Endothelial cell of umbilical vein (primary cell): ENCODE results near the gene COL1A2. TPM values are rescaled to one million over a fixed set of nuclear protein-coding genes. Genes with fewer than 3 reads are reported as not detected.
A peak's percentile ranks its signal among the peaks of the same experiment; 100 is the strongest.

Source experiments
- BruUV-seq: library from RNA; stranded (reverse); fragments of 400-500 nt; replicated peaks from 2 replicates; lab custom pipeline; 2021; lab: Mats Ljungman, UMichigan
- CTCF ChIA-PET: fragments of 300-600, 350-600 bp; sonication (Branson Sonifier 250); formaldehyde crosslinking; loops from one replicate; lab custom pipeline; 2021; ENCODE audit warnings: antibody characterized with exemption, inconsistent platforms; lab: Charles Lee
- POLR2A ChIA-PET: fragments of 300-600, 350-600 bp; sonication (Branson Sonifier 250); formaldehyde crosslinking; loops from one replicate; lab custom pipeline; 2021; ENCODE audit warnings: antibody characterized with exemption, inconsistent platforms; lab: Charles Lee
- DNase-seq: peaks from one replicate; pipeline ENCODE4 v3.0.0-alpha.2; 2011; ENCODE audit warnings: low read depth, low spot score
- FAIRE-seq: peaks from 2 replicates; lab custom pipeline; 2011; peaks lifted over from hg19 to GRCh38; lab: Jason Lieb, UNC
- H2AFZ ChIP-seq: 2 replicates; pipeline ENCODE4 v1.6.0; 2012; ENCODE audit warnings: low read depth, low read length, control low read depth, inconsistent platforms
- H3K27ac ChIP-seq: 2 replicates; pipeline ENCODE4 v1.5.1; 2011; ENCODE audit warnings: low read depth, mild to moderate bottlenecking, control low read depth, low read length, moderate library complexity; ENCODE audit not compliant: insufficient read depth
- H3K27me3 ChIP-seq, 2 experiments: 2 replicates each; pipeline versions ENCODE4 v1.6.0 to v1.6.1; 2011; ENCODE audit warnings: low read length in 2 of 2, mixed read lengths in 1 of 2; ENCODE audit not compliant: control insufficient read depth in 2 of 2, insufficient read depth in 2 of 2
- H3K36me3 ChIP-seq, 2 experiments: 2 replicates in 1 of 2; 3 replicates in 1 of 2; pipeline ENCODE4 v1.5.1; 2011; ENCODE audit warnings: low read length in 2 of 2, mild to moderate bottlenecking in 1 of 2, moderate library complexity in 1 of 2; ENCODE audit not compliant: control insufficient read depth in 2 of 2, insufficient read depth in 2 of 2; ENCODE audit errors: extremely low read depth in 1 of 2
- H3K4me1 ChIP-seq: 3 replicates; pipeline ENCODE4 v1.5.1; 2011; ENCODE audit warnings: mild to moderate bottlenecking, low read length; ENCODE audit not compliant: control insufficient read depth, insufficient read depth; ENCODE audit errors: extremely low read depth
- H3K4me2 ChIP-seq: 2 replicates; pipeline ENCODE4 v1.6.1; 2011; ENCODE audit warnings: low read length, control low read depth, mixed read lengths; ENCODE audit not compliant: insufficient read depth
- H3K4me3 ChIP-seq, 3 experiments: fragments of 200-600 bp in 1 of 3; sonication (generic), shearing (Covaris generic) in 1 of 3; replicated peaks in 1 of 3; 2 replicates each; pipeline ENCODE4 v1.5.1; 2011 to 2016; ENCODE audit warnings: control low read depth in 3 of 3, low read length in 3 of 3, mild to moderate bottlenecking in 2 of 3, inconsistent platforms in 1 of 3, low read depth in 1 of 3, moderate library complexity in 1 of 3; ENCODE audit not compliant: insufficient read depth in 1 of 3
- H3K79me2 ChIP-seq: 2 replicates; pipeline ENCODE4 v1.6.0; 2012; ENCODE audit warnings: low read length, inconsistent platforms; ENCODE audit not compliant: control insufficient read depth, insufficient read depth
- H3K9ac ChIP-seq: replicated peaks from 2 replicates; pipeline ENCODE3; 2011; ENCODE audit warnings: low read length, control low read depth; ENCODE audit not compliant: insufficient read depth; ENCODE audit errors: extremely low read depth
- H3K9me1 ChIP-seq: replicated peaks from 3 replicates; pipeline ENCODE4 v1.6.0; 2011; ENCODE audit warnings: mild to moderate bottlenecking, low read length; ENCODE audit not compliant: control insufficient read depth, insufficient read depth; ENCODE audit errors: extremely low read depth
- H3K9me3 ChIP-seq: replicated peaks from 2 replicates; pipeline ENCODE4 v1.5.1; 2012; ENCODE audit warnings: low read length, inconsistent platforms; ENCODE audit not compliant: control insufficient read depth, insufficient read depth
- H4K20me1 ChIP-seq: replicated peaks from 2 replicates; pipeline ENCODE3; 2011; ENCODE audit warnings: mild to moderate bottlenecking, low read length; ENCODE audit not compliant: control insufficient read depth, insufficient read depth; ENCODE audit errors: extremely low read depth
- CTCF ChIP-seq, 2 donors: IDR thresholded peaks; 1 replicate in 1 of 2; 2 replicates in 1 of 2; pipeline ENCODE4 v1.5.1; 2011; ENCODE audit warnings: low read length in 2 of 2, mild to moderate bottlenecking in 2 of 2, moderate library complexity in 2 of 2, control low read depth in 1 of 2, inconsistent platforms in 1 of 2, low read depth in 1 of 2; ENCODE audit not compliant: insufficient read depth in 1 of 2; ENCODE audit errors: extremely low read depth in 1 of 2
- EZH2 ChIP-seq: IDR thresholded peaks from 2 replicates; pipeline ENCODE4 v1.6.1; 2012; ENCODE audit warnings: borderline replicate concordance, low read depth, mild to moderate bottlenecking, moderate library complexity, low read length, inconsistent platforms; ENCODE audit not compliant: severe bottlenecking
- FOS ChIP-seq: IDR thresholded peaks from 2 replicates; pipeline ENCODE4 v1.6.1; 2011; ENCODE audit warnings: mild to moderate bottlenecking, low read length, moderate library complexity, borderline replicate concordance; ENCODE audit not compliant: insufficient read depth
- GATA2 ChIP-seq: IDR thresholded peaks from 2 replicates; pipeline ENCODE4 v1.7.0; 2011; ENCODE audit warnings: low read depth, mild to moderate bottlenecking, moderate library complexity, mixed read lengths, low read length; ENCODE audit not compliant: insufficient read length, insufficient read depth
- JUN ChIP-seq: IDR thresholded peaks from 2 replicates; pipeline ENCODE4 v1.6.1; 2011; ENCODE audit warnings: borderline replicate concordance, low read depth; ENCODE audit not compliant: insufficient read length, insufficient read depth
- MAX ChIP-seq: IDR thresholded peaks from 2 replicates; pipeline ENCODE4 v1.6.1; 2011; ENCODE audit not compliant: insufficient read depth, insufficient read length
- MYC ChIP-seq: IDR thresholded peaks from one replicate; pipeline ENCODE4 v1.6.1; 2011; ENCODE audit warnings: mild to moderate bottlenecking, low read depth, low read length
- POLR2A ChIP-seq: IDR thresholded peaks from 2 replicates; pipeline ENCODE4 v1.6.1; 2012; ENCODE audit warnings: low read depth, mild to moderate bottlenecking, control low read depth, low read length
- POLR2AphosphoS5 ChIP-seq: IDR thresholded peaks from 2 replicates; pipeline ENCODE4 v1.6.1; 2012; ENCODE audit warnings: low read depth, mild to moderate bottlenecking, control low read depth, low read length, moderate library complexity; ENCODE audit not compliant: insufficient read depth
- dilution Hi-C: fragments of 300-500 bp; cut with MboI; formaldehyde crosslinking; loops from one replicate; pipeline ENCODE4 v1.15.0; 2019; ENCODE audit warnings: low sequenced_read_pairs; ENCODE audit not compliant: extremely low pct_ligation_motif_present
- intact Hi-C: fragments of 100-400 bp; cut with micrococcal nuclease; formaldehyde crosslinking; loops from one replicate; pipeline ENCODE4 v1.10.0; 2022
- polyA plus RNA-seq, 4 experiments: library from polyadenylated mRNA; depleted of rRNA in 3 of 4; stranded (reverse) in 3 of 4; unstranded in 1 of 4; fragments of >200 nt; gene quantifications; 2 replicates each; pipeline versions ENCODE4 v1.2.1 to v1.2.3, GENCODE V29; 2011 to 2012; ENCODE audit warnings: missing spikeins in 1 of 4
- total RNA-seq: library from RNA; stranded (reverse); gene quantifications from 2 replicates; pipeline ENCODE4 v1.2.3, GENCODE V29; 2021

The COL1A2 gene
- total and polyA plus RNA-seq, 2 donors (not counting 3 experiments of a cell fraction or from before 2014, with no cell fraction given): 28.9 to 40.8 TPM

DNA sequence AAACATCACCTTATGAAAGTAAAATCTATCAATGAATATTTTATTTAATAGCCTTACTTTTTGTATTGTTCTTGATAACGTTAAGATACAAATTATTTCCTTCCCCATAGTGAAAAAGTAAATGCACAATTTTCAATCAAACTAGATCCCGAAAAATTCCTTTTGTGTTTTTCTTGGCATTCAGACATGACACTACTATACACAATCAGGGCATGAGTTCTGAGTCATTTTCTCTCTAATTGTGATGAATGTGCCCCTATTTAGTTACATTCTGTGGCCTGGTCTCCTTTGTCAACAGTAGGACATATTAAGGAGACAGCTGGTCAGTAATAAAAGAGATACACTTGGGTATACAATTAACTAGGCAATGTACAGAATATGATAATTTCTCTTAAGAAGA is 19.8 kb downstream of the COL1A2 start:
- ChIA-PET CTCF (interaction anchor here (1.0 to 1.7 kb wide), 2 partner anchors 19 to 125 kb away, joined by 3 to 5 read pairs; partner anchors contain the start of gene COL1A2), POLR2A (no interaction called here)
- no peak overlapping the region for H2AFZ ChIP-seq
- peaks cover 0 to 4% of the 10 kb centered on the region in 2 experiments for H3K36me3 ChIP-seq
- TF ChIP-seq POLR2A: no peak
- TF ChIP-seq FOS: peak; percentile 53
- TF ChIP-seq JUN: peak; percentile 37
- no peak for TF ChIP-seq MAX
- H3K9me3 ChIP-seq: no peaks in the 10 kb centered on the region
- no peak overlapping the region for H3K4me3 ChIP-seq
- FAIRE-seq (peak; percentile 80), DNase-seq (peak; percentile 57)
- H3K9ac ChIP-seq: no peak overlapping the region
- H3K9me1 ChIP-seq: no peaks in the 10 kb centered on the region
- H3K27ac ChIP-seq: no peak overlapping the region
- no peaks in the 10 kb centered on the region for H4K20me1 ChIP-seq
- H3K4me1 ChIP-seq: peaks cover 6% of the 10 kb centered on the region
- intact Hi-C loops: no loop called here
- no TSS peak for BruUV-seq
- H3K79me2 ChIP-seq: no peaks in the 10 kb centered on the region
- dilution Hi-C loops: no loop called here
- H3K27me3 ChIP-seq: no peaks in the 10 kb centered on the region
- H3K4me2 ChIP-seq: no peak overlapping the region

- no TSS peak for BruUV-seq
- no peak overlapping the region for H2AFZ ChIP-seq
- DNase-seq (no peak), FAIRE-seq (no peak)
- no peak overlapping the region for H3K4me3 ChIP-seq
- no peaks in the 10 kb centered on the region for H4K20me1 ChIP-seq
- TF ChIP-seq GATA2: no peak
- TF ChIP-seq POLR2AphosphoS5: no peak
- TF ChIP-seq EZH2: no peak
- TF ChIP-seq MYC: no peak
- no peak for TF ChIP-seq CTCF (IDR thresholded peaks at IDR 0.05; ENCODE audit: extremely low read depth in 1 of 2, insufficient read depth in 1 of 2, low read depth in 1 of 2, low read length in 2 of 2)
- TF ChIP-seq FOS: no peak
- no peak for TF ChIP-seq JUN
- TF ChIP-seq POLR2A: no peak
- TF ChIP-seq MAX: no peak
- ChIA-PET CTCF (interaction anchor here (1.7 kb wide), 1 partner anchor 126 kb away, joined by 5 read pairs; no protein-coding TSS in a partner anchor), POLR2A (no interaction called here)
- no peak overlapping the region for H3K27ac ChIP-seq
- H3K79me2 ChIP-seq: no peaks in the 10 kb centered on the region
- no peaks in the 10 kb centered on the region for H3K9me1 ChIP-seq
- peaks cover 0 to 2% of the 10 kb centered on the region in 2 experiments for H3K36me3 ChIP-seq
- intact Hi-C loops: no loop called here
- H3K9ac ChIP-seq: no peak overlapping the region
- H3K4me2 ChIP-seq: no peak overlapping the region
- peaks cover 6% of the 10 kb centered on the region for H3K4me1 ChIP-seq
- dilution Hi-C loops: no loop called here
- no peaks in the 10 kb centered on the region for H3K27me3 ChIP-seq
- H3K9me3 ChIP-seq: no peaks in the 10 kb centered on the region
Observed at GRCh38 chr7:94414980-94415379, 20.3 kb downstream of the COL1A2 start.
